Psoas muscle (tissue), 8 donors: ENCODE results near the gene TMC4. TPM values are rescaled to one million over a fixed set of nuclear protein-coding genes. Genes with fewer than 3 reads are reported as not detected.
"Not testable (repeated sequence)": the region's sequence is repeated elsewhere in the genome, so short reads cannot be mapped to it uniquely, and the experiment has no call there.

Experiments
- ATAC-seq, 4 donors: fragments of 200-7000 bp; cut with Tn5 transposase; one replicate each; pipeline ENCODE4 v1.9.1; 2020; ENCODE audit warnings: moderate library complexity in 3 of 4, mild to moderate bottlenecking in 2 of 4
- DNase-seq, 2 donors: peaks; one replicate each; pipeline ENCODE4 v3.0.0-alpha.2; 2020
- H3K27ac ChIP-seq: fragments of 200-600 bp; one replicate; pipeline ENCODE4 v1.8.0; 2022
- H3K27me3 ChIP-seq, 3 donors: fragments of 200-600 bp in 1 of 3; one replicate each; pipeline versions ENCODE4 v1.6.1 to v1.8.0; 2013 to 2022; ENCODE audit warnings: low read length in 2 of 3, mild to moderate bottlenecking in 2 of 3, moderate library complexity in 1 of 3; ENCODE audit not compliant: insufficient read depth in 3 of 3
- H3K36me3 ChIP-seq, 2 donors: fragments of 200-600 bp in 1 of 2; one replicate each; pipeline versions ENCODE4 v1.6.1 to v1.8.0; 2013 to 2022; ENCODE audit warnings: low read depth in 1 of 2, mild to moderate bottlenecking in 1 of 2, moderate library complexity in 1 of 2; ENCODE audit not compliant: insufficient read depth in 1 of 2
- H3K4me1 ChIP-seq: fragments of 200-600 bp; one replicate; pipeline ENCODE4 v1.8.0; 2022
- H3K4me3 ChIP-seq: fragments of 200-600 bp; one replicate; pipeline ENCODE4 v1.8.0; 2022; ENCODE audit warnings: mild to moderate bottlenecking
- H3K9me3 ChIP-seq: fragments of 200-600 bp; one replicate; pipeline ENCODE4 v1.8.0; 2022
- CTCF ChIP-seq: fragments of 200-600 bp; IDR thresholded peaks from one replicate; pipeline ENCODE4 v1.8.0; 2022; ENCODE audit warnings: antibody characterized with exemption
- WGBS, 3 donors: extraction: QIAGEN DNeasy Blood & Tissue Kit; methylation state at CpG; one replicate each; pipeline versions ENCODE4 v1.1.6 to v1.1.7; 2013; 5-methylcytosine and 5-hydroxymethylcytosine counted together
- intact Hi-C, 2 donors: fragments of 100-400 bp; cut with DNase I; formaldehyde crosslinking; loops; one replicate each; pipeline versions ENCODE4 v1.11.0 to v1.14.2; 2022
- polyA plus RNA-seq, 3 donors: library from polyadenylated mRNA; stranded (reverse); fragments of 200-250 nt; gene quantifications; one replicate each; pipeline ENCODE4 v1.2.3, GENCODE V29; 2013
- total RNA-seq, 4 donors: library from RNA; stranded (reverse); fragmentation: NEBNext Ultra II Directional in 2 of 4; extraction: Animal tissue kit (Norgen Biotek cat#: 25700) in 2 of 4; gene quantifications; one replicate each; pipeline versions ENCODE4 v1.2.1 to v1.2.4, GENCODE V29; 2021 to 2023
- donor health status: healthy with polysubstance abuse.
- donor health status: DM: no; HTN: no; CAD: no; lungs with moderate emphysema.
- donor health status: Bipolar disorder and iron deficiency.
- donor health status: healthy.
- donor health status: DM: yes; HTN: yes; CAD: no.
- donor health status: DM: no; HTN: no; CAD: no.
- donor health status: DM: no; HTN: no; CAD: no.
- donor health status: DM: yes; HTN: yes; CAD: no.

Gene TMC4
- total and polyA plus RNA-seq, 7 donors, result 0.55 to 2.5 (median 0.70) TPM; not detected in 1

- H3K9me3 ChIP-seq, result no peaks in the 10 kb centered on the region
- H3K27me3 ChIP-seq, result no peaks in the 10 kb centered on the region
- H3K4me3 ChIP-seq, result peak overlapping the region; percentile 18
- H3K27ac ChIP-seq, result peak overlapping the region; percentile 53
- peaks cover 70% of the 10 kb centered on the region for H3K4me1 ChIP-seq
- TF ChIP-seq CTCF, result no peak
- intact Hi-C loops, result no loop called here
- WGBS, 3 donors, result 76 to 84% (median 77%) methylated on average over 5 of the region's 5 CpGs
- H3K36me3 ChIP-seq, result peaks cover 17 to 61% of the 10 kb centered on the region in 2 donors
- no peak for DNase-seq
- no peak for ATAC-seq
These were observed 34.7 kb upstream of the TMC4 start for GRCh38 chr19:54207676-54207982.

GRCh38 chr19:54207193-54207592 is 34.2 kb upstream of the TMC4 start:
- ATAC-seq, intact Hi-C loops: not testable (repeated sequence)

GRCh38 chr19:54206831-54207177 is 33.8 kb upstream of the TMC4 start:
- intact Hi-C loops, result no loop called here
- Histone ChIP-seq H3K27me3 (no peaks in the 10 kb centered on the region), H3K9me3 (no peaks in the 10 kb centered on the region), H3K27ac (no peak overlapping the region), H3K4me1 (peaks cover 78% of the 10 kb centered on the region), H3K4me3 (peak overlapping the region; percentile 18), H3K36me3 (peaks cover 24 to 70% of the 10 kb centered on the region in 2 donors)
- ATAC-seq (no peak), DNase-seq (no peak)
- TF ChIP-seq CTCF, result no peak
- 77 to 86% (median 80%) methylated on average over 13 of the region's 13 CpGs for WGBS, 3 donors

More at GRCh38 chr19:54207193-54207592, 34.2 kb upstream of the TMC4 start:
- peaks cover 21 to 66% of the 10 kb centered on the region in 2 donors for H3K36me3 ChIP-seq
- not testable (repeated sequence) for H3K27ac ChIP-seq, H3K9me3 ChIP-seq, H3K27me3 ChIP-seq, DNase-seq
- H3K4me3 ChIP-seq, result peak overlapping the region; percentile 18
- 67 to 73% (median 69%) methylated on average over 23 of the region's 23 CpGs for WGBS, 3 donors
- H3K4me1 ChIP-seq, result peaks cover 74% of the 10 kb centered on the region

- Histone ChIP-seq H3K9me3 (no peaks in the 10 kb centered on the region), H3K27ac (peak overlapping the region; percentile 2), H3K27me3 (no peaks in the 10 kb centered on the region), H3K36me3 (peaks cover 24 to 75% of the 10 kb centered on the region in 2 donors), H3K4me3 (peak overlapping the region; percentile 18), H3K4me1 (peaks cover 81% of the 10 kb centered on the region)
- 87 to 93% (median 89%) methylated on average over 27 of the region's 27 CpGs for WGBS, 3 donors
- DNase-seq (no peak), ATAC-seq (no peak)
- no peak for TF ChIP-seq CTCF
- intact Hi-C loops, result no loop called here
These were observed 33.3 kb upstream of the TMC4 start for GRCh38 chr19:54206030-54206830.

GRCh38 chr19:54204767-54205468 is 32.0 kb upstream of the TMC4 start:
- Histone ChIP-seq H3K27me3 (no peaks in the 10 kb centered on the region), H3K4me3 (peak overlapping the region; percentile 80), H3K4me1 (peaks cover 80% of the 10 kb centered on the region), H3K27ac (peak overlapping the region; percentile 2), H3K9me3 (no peaks in the 10 kb centered on the region), H3K36me3 (peaks cover 24 to 76% of the 10 kb centered on the region in 2 donors)
- intact Hi-C loops, result no loop called here
- DNase-seq, result no peak
- ATAC-seq, result no peak
- TF ChIP-seq CTCF, result no peak
- 72 to 80% (median 74%) methylated on average over 4 of the region's 4 CpGs for WGBS, 3 donors
